ENCODE data around the gene ITPR2.

- no peak for TF ChIP-seq CTCF (IDR thresholded peaks at IDR 0.05; ENCODE audit: insufficient read depth, low read length)
- no peak for TF ChIP-seq POLR2AphosphoS5 (IDR thresholded peaks at IDR 0.05; ENCODE audit: low read depth)
- no peak for TF ChIP-seq REST (IDR thresholded peaks at IDR 0.05; ENCODE audit: insufficient replicate concordance, low read depth)
- TF ChIP-seq GABPA (IDR thresholded peaks at IDR 0.05; ENCODE audit: low read depth), result no peak
Observed at GRCh38 chr12:26691234-26691970, 141.6 kb downstream of the ITPR2 start.

Data from HL-60 (cell line).